H1 (cell line): ENCODE results near the gene SLC35E3. TPM values are rescaled to one million over a fixed set of nuclear protein-coding genes. Genes with fewer than 3 reads are reported as not detected.

Experiments
- CTCF ChIA-PET: fragments of 300-600 bp; sonication (Branson Sonifier 250); formaldehyde crosslinking; loops from one replicate; lab custom pipeline; 2021; ENCODE audit not compliant: partially characterized antibody; lab: Charles Lee
- POLR2A ChIA-PET: fragments of 300-600 bp; sonication (Branson Sonifier 250); formaldehyde crosslinking; loops from one replicate; lab custom pipeline; 2021; ENCODE audit warnings: inconsistent platforms; ENCODE audit not compliant: partially characterized antibody; lab: Charles Lee
- DNase-seq, 2 experiments: peaks; one replicate each; pipeline versions ENCODE4 v3.0.0 to v3.0.0-alpha.2; 2010 to 2022; ENCODE audit warnings: low spot score in 2 of 2, low read depth in 1 of 2, mixed read lengths in 1 of 2
- FAIRE-seq: peaks from 2 replicates; lab custom pipeline; 2011; peaks lifted over from hg19 to GRCh38; lab: Jason Lieb, UNC
- H2AFZ ChIP-seq: 2 replicates; pipeline ENCODE4 v1.8.1; 2012; ENCODE audit warnings: low read length, inconsistent platforms
- H2AK5ac ChIP-seq: 2 replicates; pipeline ENCODE4 v1.6.1; 2013; ENCODE audit warnings: low read depth, low read length
- H2BK120ac ChIP-seq: replicated peaks from 2 replicates; pipeline ENCODE3; 2013; ENCODE audit warnings: low read depth, low read length, inconsistent platforms
- H2BK12ac ChIP-seq: 2 replicates; pipeline ENCODE4 v1.6.1; 2013; ENCODE audit warnings: low read depth, low read length
- H2BK15ac ChIP-seq: 2 replicates; pipeline ENCODE4 v1.6.1; 2013; ENCODE audit warnings: low read length
- H2BK20ac ChIP-seq: 2 replicates; pipeline ENCODE4 v1.6.1; 2013; ENCODE audit warnings: low read length
- H2BK5ac ChIP-seq: 2 replicates; pipeline ENCODE4 v1.6.1; 2013; ENCODE audit warnings: low read depth, low read length
- H3K14ac ChIP-seq: 2 replicates; pipeline ENCODE4 v1.6.1; 2013; ENCODE audit warnings: inconsistent platforms; ENCODE audit not compliant: insufficient read length
- H3K18ac ChIP-seq: 2 replicates; pipeline ENCODE4 v1.6.1; 2013; ENCODE audit warnings: low read length; ENCODE audit errors: extremely low read depth
- H3K23ac ChIP-seq: 2 replicates; pipeline ENCODE4 v1.6.1; 2013; ENCODE audit warnings: inconsistent platforms; ENCODE audit not compliant: insufficient read length
- H3K23me2 ChIP-seq: 2 replicates; pipeline ENCODE4 v1.6.1; 2013; ENCODE audit warnings: low read depth, low read length
- H3K27ac ChIP-seq: 2 replicates; pipeline ENCODE4 v1.6.1; 2011; ENCODE audit warnings: low read depth, low read length, inconsistent platforms
- H3K27me3 ChIP-seq, 4 experiments: replicated peaks in 1 of 4; 1 replicate in 1 of 4; 2 replicates in 3 of 4; pipeline versions ENCODE4 v1.6.1 to v1.8.1; 2011 to 2013; ENCODE audit warnings: low read length in 3 of 4, mild to moderate bottlenecking in 3 of 4, inconsistent platforms in 2 of 4, mixed read lengths in 2 of 4, moderate library complexity in 1 of 4; ENCODE audit not compliant: control insufficient read depth in 3 of 4, insufficient read depth in 3 of 4; ENCODE audit errors: extremely low read depth in 1 of 4
- H3K36me3 ChIP-seq, 4 experiments: 2 replicates each; pipeline versions ENCODE4 v1.6.1 to v1.8.1; 2011 to 2013; ENCODE audit warnings: mild to moderate bottlenecking in 4 of 4, low read length in 3 of 4, moderate library complexity in 2 of 4, control low read depth in 1 of 4, inconsistent platforms in 1 of 4; ENCODE audit not compliant: insufficient read depth in 4 of 4, control insufficient read depth in 2 of 4
- H3K4ac ChIP-seq: replicated peaks from 2 replicates; pipeline ENCODE3; 2013; ENCODE audit warnings: low read length, low read depth, mixed read lengths, inconsistent platforms; ENCODE audit not compliant: insufficient read length
- H3K4me1 ChIP-seq, 4 experiments: replicated peaks in 1 of 4; 1 replicate in 1 of 4; 2 replicates in 3 of 4; pipeline versions ENCODE4 v1.6.1 to v1.8.1; 2011 to 2013; ENCODE audit warnings: low read length in 3 of 4, inconsistent platforms in 2 of 4, mixed read lengths in 1 of 4; ENCODE audit not compliant: insufficient read depth in 4 of 4, control insufficient read depth in 3 of 4
- H3K4me2 ChIP-seq, 2 experiments: 2 replicates each; pipeline versions ENCODE4 v1.6.1 to v1.8.1; 2011 to 2013; ENCODE audit warnings: low read depth in 2 of 2, low read length in 2 of 2, control low read depth in 1 of 2, inconsistent platforms in 1 of 2, mild to moderate bottlenecking in 1 of 2; ENCODE audit not compliant: insufficient read depth in 1 of 2
- H3K4me3 ChIP-seq, 4 experiments: fragments of 200-600, 300-600 bp in 1 of 4; sonication (generic), shearing (Covaris generic), sonication (Bioruptor Twin) in 1 of 4; 2 replicates each; pipeline versions ENCODE4 v1.5.1 to v1.8.1; 2011 to 2016; ENCODE audit warnings: low read length in 4 of 4, low read depth in 3 of 4, control low read depth in 2 of 4, inconsistent platforms in 2 of 4, mild to moderate bottlenecking in 2 of 4, mixed read lengths in 1 of 4, moderate library complexity in 1 of 4; ENCODE audit not compliant: insufficient read depth in 2 of 4; ENCODE audit errors: extremely low read depth in 1 of 4
- H3K56ac ChIP-seq: replicated peaks from 2 replicates; pipeline ENCODE3; 2013; ENCODE audit warnings: low read depth, mild to moderate bottlenecking, mixed read lengths, low read length, inconsistent platforms; ENCODE audit not compliant: insufficient read length
- H3K79me1 ChIP-seq: 2 replicates; pipeline ENCODE4 v1.6.1; 2013; ENCODE audit warnings: low read depth, low read length, control low read depth
- H3K79me2 ChIP-seq, 2 experiments: 2 replicates each; pipeline versions ENCODE4 v1.6.1 to v1.8.1; 2012 to 2013; ENCODE audit warnings: low read length in 2 of 2, mild to moderate bottlenecking in 2 of 2, inconsistent platforms in 1 of 2; ENCODE audit not compliant: insufficient read depth in 2 of 2, control insufficient read depth in 1 of 2
- H3K9ac ChIP-seq, 4 experiments: replicated peaks in 1 of 4; 1 replicate in 1 of 4; 2 replicates in 3 of 4; pipeline versions ENCODE4 v1.6.1 to v1.8.1; 2011 to 2013; ENCODE audit warnings: low read depth in 3 of 4, low read length in 3 of 4, control low read depth in 2 of 4, mild to moderate bottlenecking in 2 of 4, moderate library complexity in 2 of 4, inconsistent platforms in 1 of 4; ENCODE audit errors: extremely low read depth in 1 of 4
- H3K9me3 ChIP-seq, 2 experiments: 2 replicates each; pipeline versions ENCODE4 v1.6.1 to v1.8.1; 2012 to 2013; ENCODE audit warnings: mild to moderate bottlenecking in 2 of 2, moderate library complexity in 2 of 2, control low read depth in 1 of 2, inconsistent platforms in 1 of 2, low read depth in 1 of 2, low read length in 1 of 2, mixed read lengths in 1 of 2; ENCODE audit not compliant: insufficient read depth in 2 of 2
- H4K20me1 ChIP-seq, 2 experiments: replicated peaks in 1 of 2; 2 replicates each; pipeline versions ENCODE3 to v1.8.1; 2011 to 2013; ENCODE audit warnings: inconsistent platforms in 2 of 2, low read length in 2 of 2, mild to moderate bottlenecking in 1 of 2; ENCODE audit not compliant: insufficient read depth in 2 of 2, control insufficient read depth in 1 of 2
- H4K5ac ChIP-seq: 2 replicates; pipeline ENCODE4 v1.6.1; 2013; ENCODE audit warnings: low read length, low read depth, mixed read lengths, inconsistent platforms; ENCODE audit not compliant: insufficient read length
- H4K8ac ChIP-seq: 2 replicates; pipeline ENCODE4 v1.8.0; 2013; ENCODE audit warnings: mild to moderate bottlenecking, moderate library complexity, low read length, inconsistent platforms; ENCODE audit not compliant: insufficient read depth; ENCODE audit errors: extremely low read depth
- H4K91ac ChIP-seq: replicated peaks from 2 replicates; pipeline ENCODE3; 2013; ENCODE audit warnings: low read length, mixed read lengths, inconsistent platforms; ENCODE audit not compliant: insufficient read length
- FOSL1 ChIP-seq: IDR thresholded peaks from 2 replicates; pipeline ENCODE4 v1.6.1; 2011; ENCODE audit warnings: mild to moderate bottlenecking, low read depth, low read length, moderate library complexity; ENCODE audit not compliant: insufficient read depth
- MAX ChIP-seq: IDR thresholded peaks from 2 replicates; pipeline ENCODE4 v1.6.1; 2012; ENCODE audit warnings: inconsistent platforms
- RXRA ChIP-seq: IDR thresholded peaks from 2 replicates; pipeline ENCODE4 v1.6.1; 2011; ENCODE audit warnings: low read depth, mild to moderate bottlenecking, low read length, moderate library complexity; ENCODE audit not compliant: insufficient read depth
- ZNF274 ChIP-seq: IDR thresholded peaks from 2 replicates; pipeline ENCODE4 v1.7.0; 2012; ENCODE audit warnings: low read length, borderline replicate concordance; ENCODE audit errors: extremely low read depth
- WGBS, 2 experiments: shearing (Covaris generic) in 1 of 2; methylation state at CpG; one replicate each; pipeline versions ENCODE4 v1.1.6 to v1.1.7; 2013 to 2015; ENCODE audit warnings: low lambda C conversion rate in 2 of 2, mixed read lengths in 2 of 2, inconsistent platforms in 1 of 2, low coverage in 1 of 2, missing lambda C conversion rate in 1 of 2; ENCODE audit not compliant: insufficient replicate concordance in 2 of 2, insufficient coverage in 1 of 2, insufficient read length in 1 of 2; ENCODE audit errors: extremely low coverage in 1 of 2, missing lambda C conversion rate in 1 of 2; 5-methylcytosine and 5-hydroxymethylcytosine counted together
- polyA plus RNA-seq, 7 experiments: library from polyadenylated mRNA; depleted of rRNA in 3 of 7; stranded (reverse) in 5 of 7; unstranded in 2 of 7; fragments of >200 nt in 5 of 7; fragments of 200-250 nt in 2 of 7; gene quantifications; 1 replicate in 5 of 7; 2 replicates in 1 of 7; 4 replicates in 1 of 7; pipeline versions ENCODE4 v1.2.1 to v1.2.3, GENCODE V29; 2011 to 2013; ENCODE audit warnings: missing spikeins in 2 of 7, mixed read lengths in 2 of 7
- total RNA-seq: library from RNA; stranded (reverse); fragmentation: NEBNext Ultra II Directional; extraction: Animal tissue kit (Norgen Biotek cat#: 25700); gene quantifications from 2 replicates; pipeline ENCODE4 v1.2.1, GENCODE V29; 2021

SLC35E3 gene
- total and polyA plus RNA-seq, 2 of the 8 experiments (the other 6 are each of a cell fraction or from before 2014, with no cell fraction given) = 10.0 to 10.9 TPM

DNA sequence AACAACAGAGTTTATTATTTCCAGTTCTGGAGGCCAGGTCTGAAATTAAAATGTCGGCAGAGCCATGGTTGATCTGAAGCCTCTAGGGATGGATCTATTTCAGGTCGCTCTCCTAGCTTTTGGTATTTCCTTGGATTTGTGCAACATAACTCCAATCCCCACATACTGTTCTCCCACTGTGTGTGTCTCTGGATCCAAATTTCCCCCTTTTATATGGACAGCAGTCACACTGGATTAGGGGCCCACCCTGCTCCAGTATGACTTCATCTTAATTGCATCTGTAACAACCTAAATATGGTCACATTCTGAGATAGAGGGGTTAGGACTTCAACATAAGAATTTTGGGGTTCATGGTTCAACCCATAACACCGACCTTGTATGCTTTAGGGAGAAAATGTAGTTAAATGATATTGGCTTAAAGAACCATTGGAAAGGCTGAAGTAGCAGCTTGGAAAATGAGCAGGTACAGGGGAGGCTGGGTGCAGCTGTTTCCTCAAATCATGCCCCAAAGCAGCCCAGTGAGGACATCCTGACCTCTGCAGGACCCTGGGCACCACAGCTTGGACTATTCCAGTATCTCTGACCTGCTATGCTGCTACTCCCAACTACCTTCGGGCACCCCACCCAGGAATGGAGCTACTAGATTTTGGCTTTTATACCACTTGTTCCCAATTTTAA, 48.1 kb downstream of the SLC35E3 start:
- Histone ChIP-seq H2BK5ac (no peak overlapping the region), H3K27me3 (no peaks in the 10 kb centered on the region), H2AK5ac (no peak overlapping the region), H3K9ac (no peak overlapping the region), H3K23ac (no peak overlapping the region), H3K14ac (no peak overlapping the region), H3K4me1 (peaks cover 0 to 2% (median 0%) of the 10 kb centered on the region in 4 experiments; a peak in 1 of 7 replicates), H4K8ac (no peak overlapping the region), H3K79me2 (no peaks in the 10 kb centered on the region), H2BK15ac (no peak overlapping the region), H2BK12ac (no peak overlapping the region), H3K27ac (no peak overlapping the region), H2AFZ (no peak overlapping the region), H3K4me3 (no peak overlapping the region), H2BK20ac (no peak overlapping the region), H3K36me3 (no peaks in the 10 kb centered on the region), H3K23me2 (no peaks in the 10 kb centered on the region), H4K20me1 (no peaks in the 10 kb centered on the region), H3K4ac (no peak overlapping the region), H4K5ac (no peak overlapping the region), H3K4me2 (no peak overlapping the region), H2BK120ac (no peak overlapping the region), H4K91ac (no peak overlapping the region), H3K79me1 (no peaks in the 10 kb centered on the region), H3K56ac (no peak overlapping the region), H3K18ac (no peak overlapping the region), H3K9me3 (no peaks in the 10 kb centered on the region; a peak in 1 of 4 replicates)
- no peak for TF ChIP-seq MAX
- no peak for TF ChIP-seq RXRA
- TF ChIP-seq FOSL1 = no peak
- no peak for TF ChIP-seq ZNF274
- FAIRE-seq = no peak
- POLR2A ChIA-PET = interaction anchor here (2.0 kb wide), 1 partner anchor 14 kb away, joined by 14 read pairs; the partner anchor contains the start of gene MDM2
- CTCF ChIA-PET = interaction anchor here (0.8 kb wide), 1 partner anchor 9 kb away, joined by 4 read pairs; no protein-coding TSS in a partner anchor
- DNase-seq = no peak
- WGBS, 2 experiments = 86% methylated on average over 4 of the region's 4 CpGs; no CpG with 5 or more reads in 1 of the 2 experiments
